Measurements from ENCODE around the gene ZNF396.

ZNF396 gene

GRCh38 chr18:35376742-35377695 is at the start of gene ZNF396:
Gene ZNF396, minus strand, starts transcription at chr18:35377337. Its CDS starts 3,045 bp downstream, at chr18:35374292.
- peak; percentile 75 for DNase-seq

GRCh38 chr18:35426786-35427185 is 49.6 kb upstream of the ZNF396 start:
- no peak for DNase-seq

- no peak for DNase-seq
Measured at GRCh38 chr18:35424356-35424755, 47.2 kb upstream of the ZNF396 start.

GRCh38 chr18:35422237-35422636 is 45.1 kb upstream of the ZNF396 start:
- no peak for DNase-seq

GRCh38 chr18:35418610-35419009 is 41.5 kb upstream of the ZNF396 start:
- no peak for DNase-seq

GRCh38 chr18:35417223-35417622 is 40.1 kb upstream of the ZNF396 start:
- no peak for DNase-seq

GRCh38 chr18:35415511-35416073 is 38.5 kb upstream of the ZNF396 start:
- no peak for DNase-seq

- DNase-seq, result no peak
Measured at GRCh38 chr18:35413163-35413511, 36.0 kb upstream of the ZNF396 start.

GRCh38 chr18:35411625-35412351 is 34.7 kb upstream of the ZNF396 start:
- DNase-seq, result no peak

- no peak for DNase-seq
Measured at GRCh38 chr18:35410561-35410960, 33.4 kb upstream of the ZNF396 start.

GRCh38 chr18:35409911-35410310 is 32.8 kb upstream of the ZNF396 start:
- no peak for DNase-seq

GRCh38 chr18:35408843-35409261 is 31.7 kb upstream of the ZNF396 start:
- DNase-seq, result no peak

- peak; percentile 47 for DNase-seq
Measured at GRCh38 chr18:35407871-35408481, 30.8 kb upstream of the ZNF396 start.

GRCh38 chr18:35406666-35407065 is 29.5 kb upstream of the ZNF396 start:
- DNase-seq, result no peak

- no peak for DNase-seq
Measured at GRCh38 chr18:35397976-35398375, 20.8 kb upstream of the ZNF396 start.

GRCh38 chr18:35393716-35394115 is 16.6 kb upstream of the ZNF396 start:
- DNase-seq, result no peak

GRCh38 chr18:35392375-35392774 is 15.2 kb upstream of the ZNF396 start:
- no peak for DNase-seq

GRCh38 chr18:35390951-35391700 is 14.0 kb upstream of the ZNF396 start:
- no peak for DNase-seq

- DNase-seq, result no peak
Measured at GRCh38 chr18:35389095-35389618, 12.0 kb upstream of the ZNF396 start.

- peak; percentile 6 for DNase-seq
Measured at GRCh38 chr18:35387152-35387571, 10.0 kb upstream of the ZNF396 start.

- DNase-seq, result peak; percentile 72
Measured at GRCh38 chr18:35386600-35387100, 9.5 kb upstream of the ZNF396 start.

GRCh38 chr18:35383136-35383535 is 6.0 kb upstream of the ZNF396 start:
- no peak for DNase-seq

All from CD4-positive, alpha-beta T cell treated with Interleukin-6 for 4 hours (primary cell).